ENCODE measurements around the gene ROBO1.
A peak's percentile ranks its signal among the peaks of the same experiment; 100 is the strongest.

- TF ChIP-seq L3MBTL2 (conservative IDR thresholded peaks at IDR 0.05) (no peak), FOXM1 (IDR thresholded peaks at IDR 0.05; ENCODE audit: borderline replicate concordance) (no peak), FOXK2 (IDR thresholded peaks at IDR 0.05) (no peak), SUZ12 (IDR thresholded peaks at IDR 0.05) (no peak), ELF4 (IDR thresholded peaks at IDR 0.05) (no peak), FOXA1 (IDR thresholded peaks at IDR 0.05) (no peak), HDGF (IDR thresholded peaks at IDR 0.05; ENCODE audit: borderline replicate concordance) (no peak), TARDBP (IDR thresholded peaks at IDR 0.05) (no peak), PKNOX1 (IDR thresholded peaks at IDR 0.05) (peak; percentile 53), NFRKB (IDR thresholded peaks at IDR 0.05) (no peak), ARNT (IDR thresholded peaks at IDR 0.05) (no peak), SP1 (IDR thresholded peaks at IDR 0.05) (no peak)
Measured at GRCh38 chr3:79586232-79586631, 181.6 kb downstream of the ROBO1 start.
